ENCODE data around the gene TNFRSF9. TPM values are rescaled to one million over a fixed set of nuclear protein-coding genes. Genes with fewer than 3 reads are reported as not detected.
"Not testable (repeated sequence)": the region's sequence is repeated elsewhere in the genome, so short reads cannot be mapped to it uniquely, and the experiment has no call there.

TNFRSF9 gene
- total RNA-seq, 1 donor from 2014 or later: under 0.01 TPM

GRCh38 chr1:7973086-7973485, 32.4 kb upstream of the TNFRSF9 start:
- Histone ChIP-seq H3K36me3 (ENCODE audit: control insufficient read depth in 3 of 3, insufficient read depth in 3 of 3, low read length in 3 of 3) (peaks cover 29 to 37% (median 33%) of the 10 kb centered on the region in 3 donors), H3K9ac (ENCODE audit: low read depth in 1 of 3, low read length in 3 of 3) (no peak overlapping the region), H3K27me3 (ENCODE audit: control insufficient read depth in 3 of 3, insufficient read depth in 3 of 3, low read length in 3 of 3) (no peaks in the 10 kb centered on the region), H3K9me3 (ENCODE audit: control insufficient read depth in 3 of 3, low read length in 3 of 3) (no peaks in the 10 kb centered on the region), H3K4me1 (ENCODE audit: control insufficient read depth in 3 of 3, insufficient read depth in 3 of 3, low read length in 3 of 3) (peaks cover 0 to 7% (median 6%) of the 10 kb centered on the region in 3 donors), H3K27ac (ENCODE audit: low read depth, low read length) (no peak overlapping the region), H3K4me3 (ENCODE audit: low read length in 3 of 3) (no peak overlapping the region)

GRCh38 chr1:7972285-7972684, 31.6 kb upstream of the TNFRSF9 start:
- H3K4me1 ChIP-seq (ENCODE audit: control insufficient read depth in 3 of 3, insufficient read depth in 3 of 3, low read length in 3 of 3): peaks cover 2 to 10% (median 7%) of the 10 kb centered on the region in 3 donors
- no peaks in the 10 kb centered on the region for H3K9me3 ChIP-seq (ENCODE audit: control insufficient read depth in 3 of 3, low read length in 3 of 3)
- H3K27ac ChIP-seq (ENCODE audit: low read depth, low read length): no peak overlapping the region
- no peak overlapping the region for H3K9ac ChIP-seq (ENCODE audit: low read depth in 1 of 3, low read length in 3 of 3)
- no peak overlapping the region for H3K4me3 ChIP-seq (ENCODE audit: low read length in 3 of 3)
- peaks cover 31 to 37% (median 33%) of the 10 kb centered on the region in 3 donors for H3K36me3 ChIP-seq (ENCODE audit: control insufficient read depth in 3 of 3, insufficient read depth in 3 of 3, low read length in 3 of 3)
- H3K27me3 ChIP-seq (ENCODE audit: control insufficient read depth in 3 of 3, insufficient read depth in 3 of 3, low read length in 3 of 3): no peaks in the 10 kb centered on the region

DNA sequence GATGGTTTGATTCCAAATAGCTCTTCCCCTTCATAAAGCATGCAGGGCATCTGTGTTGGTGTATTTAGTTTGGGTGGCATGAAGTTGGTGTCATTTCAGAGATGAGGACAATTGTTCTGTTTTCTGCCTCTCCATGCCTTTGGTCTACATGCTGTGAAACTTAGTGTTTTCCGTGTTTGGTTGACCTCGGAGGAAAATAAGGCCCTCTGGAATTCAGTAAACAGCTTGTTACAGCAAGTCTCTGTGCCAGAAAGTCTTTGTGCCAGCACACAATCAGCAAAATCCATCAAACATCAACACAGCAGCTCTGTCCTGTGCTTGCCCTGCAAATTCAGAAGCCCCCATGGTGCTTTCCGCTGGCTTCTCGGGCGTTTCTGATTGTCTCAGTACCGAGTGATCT, 30.4 kb upstream of the TNFRSF9 start:
- Histone ChIP-seq H3K36me3 (ENCODE audit: control insufficient read depth in 3 of 3, insufficient read depth in 3 of 3, low read length in 3 of 3) (peaks cover 37 to 38% (median 37%) of the 10 kb centered on the region in 3 donors), H3K27ac (ENCODE audit: low read depth, low read length) (no peak overlapping the region), H3K9me3 (ENCODE audit: control insufficient read depth in 3 of 3, low read length in 3 of 3) (no peaks in the 10 kb centered on the region), H3K9ac (ENCODE audit: low read depth in 1 of 3, low read length in 3 of 3) (no peak overlapping the region), H3K4me1 (ENCODE audit: control insufficient read depth in 3 of 3, insufficient read depth in 3 of 3, low read length in 3 of 3) (peaks cover 5 to 17% (median 12%) of the 10 kb centered on the region in 3 donors), H3K27me3 (ENCODE audit: control insufficient read depth in 3 of 3, insufficient read depth in 3 of 3, low read length in 3 of 3) (no peaks in the 10 kb centered on the region), H3K4me3 (ENCODE audit: low read length in 3 of 3) (no peak overlapping the region)

- Histone ChIP-seq H3K9me3 (ENCODE audit: control insufficient read depth in 3 of 3, low read length in 3 of 3) (no peaks in the 10 kb centered on the region), H3K27ac (ENCODE audit: low read depth, low read length) (no peak overlapping the region), H3K36me3 (ENCODE audit: control insufficient read depth in 3 of 3, insufficient read depth in 3 of 3, low read length in 3 of 3) (peaks cover 42 to 45% (median 44%) of the 10 kb centered on the region in 3 donors)
These were observed 29.6 kb upstream of the TNFRSF9 start for GRCh38 chr1:7970246-7970645.

GRCh38 chr1:7967651-7968050, 27.0 kb upstream of the TNFRSF9 start:
- Histone ChIP-seq H3K27me3 (ENCODE audit: control insufficient read depth in 3 of 3, insufficient read depth in 3 of 3, low read length in 3 of 3) (no peaks in the 10 kb centered on the region), H3K4me1 (ENCODE audit: control insufficient read depth in 3 of 3, insufficient read depth in 3 of 3, low read length in 3 of 3) (peaks cover 11 to 35% (median 24%) of the 10 kb centered on the region in 3 donors), H3K36me3 (ENCODE audit: control insufficient read depth in 3 of 3, insufficient read depth in 3 of 3, low read length in 3 of 3) (peaks cover 54 to 57% (median 55%) of the 10 kb centered on the region in 3 donors), H3K4me3 (ENCODE audit: low read length in 3 of 3) (no peak overlapping the region), H3K27ac (ENCODE audit: low read depth, low read length) (no peak overlapping the region), H3K9me3 (ENCODE audit: control insufficient read depth in 3 of 3, low read length in 3 of 3) (no peaks in the 10 kb centered on the region), H3K9ac (ENCODE audit: low read depth in 1 of 3, low read length in 3 of 3) (peak overlapping the region in 1 of 3 donors; percentile 20)

More at GRCh38 chr1:7970246-7970645, 29.6 kb upstream of the TNFRSF9 start:
- peaks cover 5 to 22% (median 10%) of the 10 kb centered on the region in 3 donors for H3K4me1 ChIP-seq (ENCODE audit: control insufficient read depth in 3 of 3, insufficient read depth in 3 of 3, low read length in 3 of 3)
- peak overlapping the region in 1 of 3 donors; percentile 2 for H3K9ac ChIP-seq (ENCODE audit: low read depth in 1 of 3, low read length in 3 of 3)
- H3K4me3 ChIP-seq (ENCODE audit: low read length in 3 of 3): no peak overlapping the region
- no peaks in the 10 kb centered on the region for H3K27me3 ChIP-seq (ENCODE audit: control insufficient read depth in 3 of 3, insufficient read depth in 3 of 3, low read length in 3 of 3)

GRCh38 chr1:7967196-7967595, 26.6 kb upstream of the TNFRSF9 start:
- Histone ChIP-seq H3K4me3 (ENCODE audit: low read length in 3 of 3) (no peak overlapping the region), H3K36me3 (ENCODE audit: control insufficient read depth in 3 of 3, insufficient read depth in 3 of 3, low read length in 3 of 3) (peaks cover 50 to 54% (median 53%) of the 10 kb centered on the region in 3 donors), H3K9me3 (ENCODE audit: control insufficient read depth in 3 of 3, low read length in 3 of 3) (no peaks in the 10 kb centered on the region), H3K4me1 (ENCODE audit: control insufficient read depth in 3 of 3, insufficient read depth in 3 of 3, low read length in 3 of 3) (peaks cover 14 to 38% (median 28%) of the 10 kb centered on the region in 3 donors), H3K9ac (ENCODE audit: low read depth in 1 of 3, low read length in 3 of 3) (no peak overlapping the region), H3K27me3 (ENCODE audit: control insufficient read depth in 3 of 3, insufficient read depth in 3 of 3, low read length in 3 of 3) (no peaks in the 10 kb centered on the region), H3K27ac (ENCODE audit: low read depth, low read length) (no peak overlapping the region)

- Histone ChIP-seq H3K4me3 (ENCODE audit: low read length in 3 of 3) (no peak overlapping the region), H3K27me3 (ENCODE audit: control insufficient read depth in 3 of 3, insufficient read depth in 3 of 3, low read length in 3 of 3) (no peaks in the 10 kb centered on the region), H3K27ac (ENCODE audit: low read depth, low read length) (no peak overlapping the region), H3K36me3 (ENCODE audit: control insufficient read depth in 3 of 3, insufficient read depth in 3 of 3, low read length in 3 of 3) (peaks cover 31 to 33% (median 31%) of the 10 kb centered on the region in 3 donors), H3K4me1 (ENCODE audit: control insufficient read depth in 3 of 3, insufficient read depth in 3 of 3, low read length in 3 of 3) (peaks cover 18 to 44% (median 38%) of the 10 kb centered on the region in 3 donors), H3K9ac (ENCODE audit: low read depth in 1 of 3, low read length in 3 of 3) (no peak overlapping the region), H3K9me3 (ENCODE audit: control insufficient read depth in 3 of 3, low read length in 3 of 3) (no peaks in the 10 kb centered on the region)
These were observed 23.8 kb upstream of the TNFRSF9 start for GRCh38 chr1:7964476-7964875.

DNA sequence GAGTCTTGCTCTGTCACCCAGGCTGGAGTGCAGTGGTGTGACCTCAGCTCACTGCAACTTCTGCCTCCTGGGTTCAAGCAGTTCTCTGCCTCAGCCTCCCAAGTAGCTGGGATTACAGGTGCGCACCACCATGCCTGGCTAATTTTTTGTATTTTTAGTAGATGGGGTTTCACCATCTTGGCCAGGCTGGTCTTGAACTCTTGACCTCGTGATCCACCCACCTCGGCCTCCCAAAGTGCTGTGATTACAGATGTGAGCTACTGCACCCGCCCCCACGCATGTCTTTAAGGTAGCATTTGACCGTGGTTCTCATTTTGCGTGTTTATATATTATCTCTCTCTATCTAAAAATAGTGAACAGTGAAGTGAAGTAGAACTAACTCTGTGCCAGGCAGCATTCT, 23.2 kb upstream of the TNFRSF9 start:
- H3K9me3 ChIP-seq (ENCODE audit: control insufficient read depth in 3 of 3, low read length in 3 of 3); H3K27ac ChIP-seq (ENCODE audit: low read depth, low read length); H3K27me3 ChIP-seq (ENCODE audit: control insufficient read depth in 3 of 3, insufficient read depth in 3 of 3, low read length in 3 of 3); H3K4me3 ChIP-seq (ENCODE audit: low read length in 3 of 3): not testable (repeated sequence)
- Histone ChIP-seq H3K36me3 (ENCODE audit: control insufficient read depth in 3 of 3, insufficient read depth in 3 of 3, low read length in 3 of 3) (peaks cover 27 to 29% (median 28%) of the 10 kb centered on the region in 3 donors), H3K9ac (ENCODE audit: low read depth in 1 of 3, low read length in 3 of 3) (peak overlapping the region in 1 of 3 donors; percentile 5), H3K4me1 (ENCODE audit: control insufficient read depth in 3 of 3, insufficient read depth in 3 of 3, low read length in 3 of 3) (peaks cover 18 to 44% (median 38%) of the 10 kb centered on the region in 3 donors)

- H3K4me1 ChIP-seq (ENCODE audit: control insufficient read depth in 3 of 3, insufficient read depth in 3 of 3, low read length in 3 of 3): peaks cover 18 to 44% (median 38%) of the 10 kb centered on the region in 3 donors
- H3K9ac ChIP-seq (ENCODE audit: low read depth in 1 of 3, low read length in 3 of 3); H3K27me3 ChIP-seq (ENCODE audit: control insufficient read depth in 3 of 3, insufficient read depth in 3 of 3, low read length in 3 of 3); H3K4me3 ChIP-seq (ENCODE audit: low read length in 3 of 3); H3K9me3 ChIP-seq (ENCODE audit: control insufficient read depth in 3 of 3, low read length in 3 of 3); H3K27ac ChIP-seq (ENCODE audit: low read depth, low read length): not testable (repeated sequence)
- H3K36me3 ChIP-seq (ENCODE audit: control insufficient read depth in 3 of 3, insufficient read depth in 3 of 3, low read length in 3 of 3): peaks cover 25 to 27% (median 27%) of the 10 kb centered on the region in 3 donors
These were observed 22.7 kb upstream of the TNFRSF9 start for GRCh38 chr1:7963378-7963730.

GRCh38 chr1:7962636-7963377, 22.2 kb upstream of the TNFRSF9 start:
- peak overlapping the region; percentile 83 to 93 (median 86) for H3K9ac ChIP-seq (ENCODE audit: low read depth in 1 of 3, low read length in 3 of 3)
- H3K4me1 ChIP-seq (ENCODE audit: control insufficient read depth in 3 of 3, insufficient read depth in 3 of 3, low read length in 3 of 3): peaks cover 18 to 44% (median 38%) of the 10 kb centered on the region in 3 donors
- no peaks in the 10 kb centered on the region for H3K9me3 ChIP-seq (ENCODE audit: control insufficient read depth in 3 of 3, low read length in 3 of 3)
- no peaks in the 10 kb centered on the region for H3K27me3 ChIP-seq (ENCODE audit: control insufficient read depth in 3 of 3, insufficient read depth in 3 of 3, low read length in 3 of 3)
- peak overlapping the region; percentile 80 for H3K27ac ChIP-seq (ENCODE audit: low read depth, low read length)
- H3K4me3 ChIP-seq (ENCODE audit: low read length in 3 of 3): peak overlapping the region; percentile 90 to 97 (median 93)
- peaks cover 25 to 27% (median 27%) of the 10 kb centered on the region in 3 donors for H3K36me3 ChIP-seq (ENCODE audit: control insufficient read depth in 3 of 3, insufficient read depth in 3 of 3, low read length in 3 of 3)
